Breast epithelium (tissue), 4 donors: ENCODE measurements around the gene DMD. TPM values are rescaled to one million over a fixed set of nuclear protein-coding genes. Genes with fewer than 3 reads are reported as not detected.
"Not testable (repeated sequence)": the region's sequence is repeated elsewhere in the genome, so short reads cannot be mapped to it uniquely, and the experiment has no call there.

Experiments
- DNase-seq, 2 donors: peaks; one replicate each; pipeline ENCODE4 v3.0.0-alpha.2; 2019; ENCODE audit warnings: low spot score in 2 of 2
- H3K27ac ChIP-seq, 2 donors: fragments of 200-600 bp; sonication (generic) in 1 of 2; one replicate each; pipeline ENCODE4 v1.5.1; 2016 to 2019; ENCODE audit warnings: mild to moderate bottlenecking in 1 of 2
- H3K27me3 ChIP-seq, 2 donors: fragments of 200-600 bp; sonication (generic) in 1 of 2; one replicate each; pipeline versions ENCODE4 v1.5.1 to v1.6.0; 2017 to 2019; ENCODE audit warnings: control low read depth in 1 of 2, mild to moderate bottlenecking in 1 of 2
- H3K36me3 ChIP-seq: fragments of 200-600 bp; one replicate; pipeline ENCODE4 v1.5.1; 2019
- H3K4me1 ChIP-seq, 2 donors: fragments of 200-600 bp; sonication (generic); one replicate each; pipeline ENCODE4 v1.5.1; 2016 to 2019; ENCODE audit warnings: control low read depth in 1 of 2
- H3K4me3 ChIP-seq, 3 donors: fragments of 200-600 bp; sonication (generic); 1 replicate in 2 of 3; 2 replicates in 1 of 3; pipeline ENCODE4 v1.5.1; 2016 to 2019; ENCODE audit warnings: mild to moderate bottlenecking in 3 of 3, moderate library complexity in 2 of 3
- H3K9me3 ChIP-seq, 2 donors: fragments of 200-600 bp; sonication (generic) in 1 of 2; one replicate each; pipeline ENCODE4 v1.5.1; 2016 to 2019; ENCODE audit warnings: control low read depth in 1 of 2
- POLR2A ChIP-seq: fragments of 450-650 bp; IDR thresholded peaks from one replicate; pipeline ENCODE4 v1.6.1; 2016; ENCODE audit warnings: antibody characterized with exemption, mild to moderate bottlenecking, moderate library complexity
- POLR2AphosphoS5 ChIP-seq, 3 donors: sonication (generic); formaldehyde crosslinking; IDR thresholded peaks; one replicate each; pipeline ENCODE4 v1.6.1; 2017; ENCODE audit warnings: antibody characterized with exemption in 3 of 3
- intact Hi-C: fragments of 100-400 bp; cut with DNase I; formaldehyde crosslinking; loops from one replicate; pipeline ENCODE4 v1.15.1; 2023; ENCODE audit warnings: low total_unique reads
- total RNA-seq, 3 donors: library from RNA; depleted of rRNA; stranded (reverse); fragments of >200 nt; gene quantifications; one replicate each; pipeline ENCODE4 v1.1.0, GENCODE V29; 2016
- TF ChIP-seq, protein P1 (sequence below), 3 donors: fragments of 450-650 bp; IDR thresholded peaks; one replicate each; pipeline ENCODE4 v1.5.1; 2016 to 2017; ENCODE audit warnings: antibody characterized with exemption in 3 of 3, mild to moderate bottlenecking in 3 of 3, moderate library complexity in 3 of 3

Gene DMD
- total RNA-seq, 3 donors from 2014 or later: 57.0 to 135 (median 65.2) TPM

DNA sequence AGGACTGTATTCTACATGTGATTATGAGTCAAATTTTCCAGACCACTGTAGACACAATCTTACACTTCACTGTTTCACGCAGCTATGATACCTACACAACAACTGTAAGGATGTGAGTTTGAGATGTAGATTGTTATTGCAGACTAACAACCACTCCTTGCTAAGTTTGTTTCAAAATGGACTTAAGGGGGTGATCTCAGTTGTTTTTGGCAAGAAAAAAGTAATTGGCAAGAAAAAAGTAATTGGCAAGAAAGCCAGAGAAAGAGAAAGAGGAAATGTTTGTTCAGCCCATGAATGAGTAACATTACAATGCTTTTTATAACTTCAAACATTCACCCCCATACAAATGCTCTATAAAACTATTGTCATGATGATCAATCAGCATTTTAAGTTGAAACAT lies 466.4 kb downstream of the DMD start:
- H3K4me1 ChIP-seq: peaks cover 0 to 4% of the 10 kb centered on the region in 2 donors
- H3K36me3 ChIP-seq: no peaks in the 10 kb centered on the region
- intact Hi-C loops: no loop called here
- no peaks in the 10 kb centered on the region for H3K9me3 ChIP-seq
- no peak overlapping the region for H3K4me3 ChIP-seq
- DNase-seq: no peak
- TF ChIP-seq POLR2A (no peak), POLR2AphosphoS5 (IDR thresholded peaks at IDR 0.05) (no peak)
- TF ChIP-seq, protein P1, sequence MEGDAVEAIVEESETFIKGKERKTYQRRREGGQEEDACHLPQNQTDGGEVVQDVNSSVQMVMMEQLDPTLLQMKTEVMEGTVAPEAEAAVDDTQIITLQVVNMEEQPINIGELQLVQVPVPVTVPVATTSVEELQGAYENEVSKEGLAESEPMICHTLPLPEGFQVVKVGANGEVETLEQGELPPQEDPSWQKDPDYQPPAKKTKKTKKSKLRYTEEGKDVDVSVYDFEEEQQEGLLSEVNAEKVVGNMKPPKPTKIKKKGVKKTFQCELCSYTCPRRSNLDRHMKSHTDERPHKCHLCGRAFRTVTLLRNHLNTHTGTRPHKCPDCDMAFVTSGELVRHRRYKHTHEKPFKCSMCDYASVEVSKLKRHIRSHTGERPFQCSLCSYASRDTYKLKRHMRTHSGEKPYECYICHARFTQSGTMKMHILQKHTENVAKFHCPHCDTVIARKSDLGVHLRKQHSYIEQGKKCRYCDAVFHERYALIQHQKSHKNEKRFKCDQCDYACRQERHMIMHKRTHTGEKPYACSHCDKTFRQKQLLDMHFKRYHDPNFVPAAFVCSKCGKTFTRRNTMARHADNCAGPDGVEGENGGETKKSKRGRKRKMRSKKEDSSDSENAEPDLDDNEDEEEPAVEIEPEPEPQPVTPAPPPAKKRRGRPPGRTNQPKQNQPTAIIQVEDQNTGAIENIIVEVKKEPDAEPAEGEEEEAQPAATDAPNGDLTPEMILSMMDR (IDR thresholded peaks at IDR 0.05): no peak
- H3K27me3 ChIP-seq: peaks cover 0 to 2% of the 10 kb centered on the region in 2 donors
- no peak overlapping the region for H3K27ac ChIP-seq

DNA sequence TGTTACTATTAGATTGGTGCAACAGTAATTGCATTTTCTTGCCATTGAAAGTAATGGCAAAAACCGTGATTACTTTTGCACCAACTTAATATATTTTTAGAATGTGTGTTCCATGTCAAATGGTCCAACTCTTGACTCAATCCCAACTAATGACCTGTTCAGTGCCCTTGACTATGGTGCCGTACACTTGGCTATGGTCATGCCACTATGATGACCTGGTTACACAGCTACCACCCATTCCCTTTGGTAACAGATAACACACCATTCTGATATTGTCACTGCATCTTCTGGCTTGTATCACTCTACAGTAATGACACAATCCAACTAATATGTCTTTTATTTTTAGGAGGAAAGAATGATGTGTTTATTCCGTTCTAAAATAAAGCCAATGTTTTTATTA lies 469.4 kb downstream of the DMD start:
- Histone ChIP-seq H3K4me1 (peaks cover 0 to 4% of the 10 kb centered on the region in 2 donors), H3K36me3 (no peaks in the 10 kb centered on the region), H3K4me3 (no peak overlapping the region), H3K27me3 (peaks cover 0 to 6% of the 10 kb centered on the region in 2 donors), H3K27ac (no peak overlapping the region), H3K9me3 (no peaks in the 10 kb centered on the region)
- intact Hi-C loops: no loop called here
- no peak for DNase-seq
- TF ChIP-seq, protein P1 (IDR thresholded peaks at IDR 0.05): no peak
- TF ChIP-seq POLR2AphosphoS5 (IDR thresholded peaks at IDR 0.05) (no peak), POLR2A (no peak)

DNA sequence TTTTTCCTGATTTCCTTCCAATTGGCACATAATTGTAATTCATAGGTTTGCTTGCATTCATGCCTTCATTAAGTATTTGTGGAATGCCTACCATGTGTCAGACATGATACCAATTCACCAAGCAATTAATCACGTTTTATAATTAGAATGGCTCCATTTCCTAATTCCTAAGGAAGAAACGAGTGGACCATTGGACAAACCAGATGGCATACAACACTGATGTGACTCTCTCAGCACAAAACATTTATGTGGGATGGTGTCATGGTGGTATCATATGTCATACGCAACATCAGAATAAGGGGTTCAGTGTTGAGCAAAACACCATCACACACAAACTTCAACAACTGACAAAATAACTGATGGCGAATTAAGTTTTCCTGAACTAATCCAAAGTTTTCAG lies 502.8 kb downstream of the DMD start:
- intact Hi-C loops: no loop called here
- Histone ChIP-seq H3K4me3 (no peak overlapping the region), H3K27me3 (no peaks in the 10 kb centered on the region), H3K4me1 (no peaks in the 10 kb centered on the region), H3K36me3 (no peaks in the 10 kb centered on the region), H3K27ac (no peak overlapping the region), H3K9me3 (no peaks in the 10 kb centered on the region)
- no peak for DNase-seq
- TF ChIP-seq POLR2A (no peak), POLR2AphosphoS5 (IDR thresholded peaks at IDR 0.05) (no peak)
- TF ChIP-seq, protein P1 (IDR thresholded peaks at IDR 0.05): no peak

DNA sequence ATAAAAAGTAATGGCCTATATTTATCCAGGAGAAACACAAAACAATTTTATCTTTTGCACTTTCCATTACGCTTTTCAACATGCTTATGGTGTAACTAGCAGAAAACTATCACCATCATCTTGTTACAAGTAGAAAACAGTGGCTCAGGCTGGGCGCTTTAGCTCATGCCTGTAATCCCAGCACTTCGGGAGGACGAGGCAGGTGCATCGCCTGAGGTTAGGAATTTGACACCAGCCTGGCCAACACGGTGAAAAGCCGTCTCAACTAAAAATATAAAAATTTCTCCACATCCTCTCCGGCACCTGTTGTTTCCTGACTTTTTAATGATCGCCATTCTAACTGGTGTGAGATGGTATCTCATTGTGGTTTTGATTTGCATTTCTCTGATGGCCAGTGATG lies 506.0 kb downstream of the DMD start:
- H3K27ac ChIP-seq, H3K27me3 ChIP-seq, DNase-seq, H3K4me3 ChIP-seq, H3K9me3 ChIP-seq, intact Hi-C loops, H3K4me1 ChIP-seq, H3K36me3 ChIP-seq: not testable (repeated sequence)

DNA sequence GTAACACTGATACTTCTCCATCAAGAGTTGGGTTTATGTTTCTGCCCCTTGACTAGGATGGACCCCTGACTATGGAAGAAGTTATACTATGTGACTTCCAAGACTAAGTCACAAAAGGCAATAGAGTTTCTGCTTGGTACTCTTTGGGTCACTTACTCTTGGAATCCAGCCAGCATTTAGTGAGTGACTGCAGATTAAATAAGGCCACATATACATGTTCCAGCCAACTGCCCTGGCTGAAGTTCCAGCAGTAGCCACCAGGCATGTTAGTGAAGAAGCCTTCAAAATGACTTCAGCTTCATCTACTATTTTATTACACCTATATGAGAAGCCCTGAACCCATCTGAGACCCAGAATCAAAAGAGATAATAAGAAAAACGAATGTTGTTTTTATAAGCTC lies 524.0 kb downstream of the DMD start:
- H3K9me3 ChIP-seq: no peaks in the 10 kb centered on the region
- H3K4me1 ChIP-seq: no peaks in the 10 kb centered on the region
- intact Hi-C loops: no loop called here
- H3K27me3 ChIP-seq: peaks cover 0 to 3% of the 10 kb centered on the region in 2 donors
- DNase-seq: no peak
- no peak overlapping the region for H3K4me3 ChIP-seq
- no peak for TF ChIP-seq POLR2A
- TF ChIP-seq, protein P1 (IDR thresholded peaks at IDR 0.05): no peak
- no peak for TF ChIP-seq POLR2AphosphoS5 (IDR thresholded peaks at IDR 0.05)
- no peak overlapping the region for H3K27ac ChIP-seq
- H3K36me3 ChIP-seq: no peaks in the 10 kb centered on the region

DNA sequence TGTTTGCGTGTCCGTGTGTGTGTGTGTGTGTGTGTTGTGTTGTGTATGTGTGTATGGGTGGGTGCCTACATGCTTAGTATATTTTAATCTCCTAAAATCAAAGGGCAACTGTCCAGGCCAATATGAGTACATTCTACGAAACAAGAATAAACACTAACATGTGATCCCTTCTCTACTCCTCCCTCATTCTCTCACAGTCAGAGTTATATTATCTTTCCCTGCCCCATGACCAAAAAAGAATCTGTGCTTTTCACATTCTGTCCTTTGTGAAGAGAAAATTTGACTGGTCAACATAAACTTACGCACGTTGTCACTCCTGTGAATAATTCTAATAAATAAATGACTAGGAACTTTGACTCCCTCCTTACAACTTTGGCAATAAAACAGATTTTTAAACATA lies 532.9 kb downstream of the DMD start:
- no peak overlapping the region for H3K4me3 ChIP-seq
- H3K36me3 ChIP-seq: no peaks in the 10 kb centered on the region
- H3K27ac ChIP-seq: no peak overlapping the region
- DNase-seq: no peak
- H3K9me3 ChIP-seq: no peaks in the 10 kb centered on the region
- intact Hi-C loops: no loop called here
- TF ChIP-seq POLR2A (no peak), POLR2AphosphoS5 (IDR thresholded peaks at IDR 0.05) (no peak)
- TF ChIP-seq, protein P1 (IDR thresholded peaks at IDR 0.05): no peak
- H3K4me1 ChIP-seq: no peaks in the 10 kb centered on the region
- H3K27me3 ChIP-seq: peaks cover 0 to 2% of the 10 kb centered on the region in 2 donors
